Measurements from ENCODE around the gene TBC1D22A.

TBC1D22A gene

DNA sequence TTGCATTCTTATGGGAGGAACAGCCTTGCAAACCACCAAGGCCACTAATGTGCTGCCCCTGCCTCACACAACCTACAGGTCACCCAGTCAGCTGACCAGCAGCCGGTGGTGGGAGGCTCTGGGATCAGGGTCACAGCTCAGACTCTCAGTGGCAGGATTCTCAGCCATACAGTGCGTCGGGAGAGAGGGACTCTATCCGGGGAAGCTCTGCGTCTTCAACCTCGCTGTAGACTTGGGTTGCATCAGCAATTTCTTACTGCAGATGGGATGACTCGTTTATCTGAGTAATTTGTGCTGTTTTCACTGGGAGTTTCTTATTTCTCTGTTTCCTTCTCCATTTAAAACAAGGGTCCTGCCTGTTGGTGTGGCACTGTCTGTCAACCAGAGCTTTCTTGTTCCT is 257.7 kb downstream of the TBC1D22A start:
- no peak for DNase-seq

- no peak for DNase-seq
Measured at GRCh38 chr22:47021371-47022074, 259.1 kb downstream of the TBC1D22A start.

GRCh38 chr22:47022075-47022473 is 259.6 kb downstream of the TBC1D22A start:
- no peak for DNase-seq

- DNase-seq: no peak
Measured at GRCh38 chr22:47022475-47022874, 260.0 kb downstream of the TBC1D22A start.

GRCh38 chr22:47023871-47024270 is 261.4 kb downstream of the TBC1D22A start:
- no peak for DNase-seq

GRCh38 chr22:47027766-47028165 is 265.3 kb downstream of the TBC1D22A start:
- no peak for DNase-seq

- DNase-seq: no peak
Measured at GRCh38 chr22:47029244-47030074, 267.0 kb downstream of the TBC1D22A start.

GRCh38 chr22:47030143-47030661 is 267.8 kb downstream of the TBC1D22A start:
- DNase-seq: no peak

DNA sequence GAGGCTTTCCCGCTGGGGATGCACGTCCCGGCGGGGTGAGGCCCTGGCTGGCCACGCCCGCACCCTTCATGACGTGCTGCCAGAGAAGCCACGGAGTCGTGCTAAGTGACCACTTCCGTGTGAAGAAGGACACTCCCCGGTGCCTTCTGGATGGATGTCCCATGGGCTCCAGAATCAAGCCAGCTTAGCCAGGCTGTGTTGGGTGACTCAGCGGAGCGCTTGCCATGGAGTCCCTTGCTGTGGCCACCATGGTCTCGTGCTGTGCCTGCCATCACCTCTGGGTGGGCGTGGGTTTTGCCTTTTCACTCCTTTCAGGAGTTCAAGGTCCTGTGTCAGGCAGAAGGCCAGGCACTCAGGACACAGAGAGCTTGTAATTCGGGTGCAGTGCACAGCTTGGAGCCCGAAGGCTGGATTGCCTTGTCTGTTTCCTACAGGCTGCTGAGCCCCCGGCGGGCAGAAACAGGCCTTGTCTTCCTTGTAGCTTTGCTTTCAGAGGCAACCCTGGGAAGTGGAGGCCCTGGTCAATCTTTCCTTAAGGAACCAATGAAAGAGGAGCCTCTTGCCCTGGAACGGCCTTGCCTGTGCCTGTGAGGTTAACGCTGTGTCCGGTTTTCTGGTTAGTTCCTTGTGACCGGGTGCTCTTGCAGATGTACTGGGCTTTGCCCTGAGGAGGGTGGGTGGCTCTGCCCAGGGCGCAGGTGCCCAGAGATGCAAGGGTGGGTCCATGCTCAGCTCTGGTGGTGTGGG is 268.6 kb downstream of the TBC1D22A start:
- DNase-seq: no peak

- no peak for DNase-seq
Measured at GRCh38 chr22:47031628-47031915, 269.1 kb downstream of the TBC1D22A start.

DNA sequence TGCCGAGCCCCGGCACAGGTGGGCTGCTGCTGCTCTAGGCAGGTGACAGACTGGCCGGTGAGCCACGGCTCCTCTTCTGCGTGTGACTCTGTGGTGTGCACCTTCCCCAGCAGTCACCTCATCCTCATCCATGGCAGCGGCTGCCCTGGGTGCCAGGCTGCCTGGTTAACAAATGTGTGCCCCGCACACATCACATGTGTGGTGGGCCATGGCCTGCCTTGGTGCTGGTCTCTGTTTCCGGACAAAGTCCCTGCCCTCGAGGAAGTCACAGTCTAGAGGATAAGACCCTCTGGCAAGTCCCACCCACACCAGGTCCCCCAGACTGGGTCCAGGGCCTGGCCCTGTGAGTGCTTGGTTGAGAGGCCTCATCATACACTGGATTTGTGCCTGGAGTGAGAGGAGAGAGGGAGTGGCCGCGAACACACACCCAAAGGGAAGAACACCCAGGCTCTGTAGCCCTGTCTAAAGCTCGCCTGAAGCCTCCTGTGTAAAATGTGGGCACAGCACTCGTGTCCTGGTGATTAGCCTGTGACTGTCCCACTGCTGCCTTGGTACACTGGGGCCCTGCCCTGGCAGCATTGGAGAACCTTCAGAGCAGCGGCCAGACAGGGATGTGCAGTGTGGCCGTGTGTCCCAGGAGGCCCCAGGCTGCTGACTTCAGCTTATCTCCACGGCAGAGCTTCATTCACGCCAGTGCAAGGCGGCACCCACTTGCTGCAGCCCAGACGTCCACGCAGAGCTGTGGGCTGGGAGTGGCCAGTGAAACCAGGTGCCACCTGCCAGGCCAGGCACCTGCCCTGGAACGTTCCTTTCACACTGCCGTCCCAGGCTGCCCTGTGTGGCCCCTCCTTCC is 269.9 kb downstream of the TBC1D22A start:
- DNase-seq: no peak

GRCh38 chr22:47032956-47033647 is 270.7 kb downstream of the TBC1D22A start:
- no peak for DNase-seq

GRCh38 chr22:47033648-47034000 is 271.2 kb downstream of the TBC1D22A start:
- DNase-seq: no peak

DNA sequence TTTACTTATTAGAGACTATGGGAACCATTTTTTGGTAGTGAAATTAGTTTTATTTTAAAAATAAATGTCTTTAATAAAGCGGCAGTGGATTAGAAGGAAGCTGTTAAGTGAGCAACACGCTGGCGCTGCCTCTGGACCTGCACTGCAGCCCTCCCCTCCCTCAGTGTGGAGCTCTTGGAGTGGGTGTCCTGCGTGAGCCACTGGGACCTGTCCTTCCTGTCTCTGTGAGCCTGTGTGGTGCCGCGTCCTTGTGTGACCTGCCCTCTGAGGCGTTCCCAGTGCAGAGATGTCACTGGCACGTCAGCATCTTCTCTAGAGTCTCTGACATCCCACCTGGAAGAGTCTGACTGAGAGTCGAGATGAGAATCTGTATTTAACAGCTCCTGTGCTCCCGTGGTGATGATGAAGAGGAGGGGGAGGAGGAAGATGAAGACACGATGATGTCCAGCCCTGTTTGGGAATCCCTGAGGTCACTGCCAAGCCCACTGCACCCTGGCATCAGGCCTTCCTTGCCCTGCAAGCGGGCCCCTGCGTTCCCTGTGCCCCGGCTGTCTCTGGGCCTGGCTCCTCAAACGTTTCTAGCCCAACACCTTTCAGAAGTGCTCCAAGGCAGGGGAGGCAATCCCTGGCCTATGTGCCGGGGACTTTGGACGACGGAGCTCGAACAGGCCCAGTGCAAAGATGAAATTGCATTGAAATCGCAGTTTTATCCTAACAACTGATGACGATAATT is 271.8 kb downstream of the TBC1D22A start:
- no peak for DNase-seq

GRCh38 chr22:47034905-47035419 is 272.5 kb downstream of the TBC1D22A start:
- DNase-seq: no peak

DNA sequence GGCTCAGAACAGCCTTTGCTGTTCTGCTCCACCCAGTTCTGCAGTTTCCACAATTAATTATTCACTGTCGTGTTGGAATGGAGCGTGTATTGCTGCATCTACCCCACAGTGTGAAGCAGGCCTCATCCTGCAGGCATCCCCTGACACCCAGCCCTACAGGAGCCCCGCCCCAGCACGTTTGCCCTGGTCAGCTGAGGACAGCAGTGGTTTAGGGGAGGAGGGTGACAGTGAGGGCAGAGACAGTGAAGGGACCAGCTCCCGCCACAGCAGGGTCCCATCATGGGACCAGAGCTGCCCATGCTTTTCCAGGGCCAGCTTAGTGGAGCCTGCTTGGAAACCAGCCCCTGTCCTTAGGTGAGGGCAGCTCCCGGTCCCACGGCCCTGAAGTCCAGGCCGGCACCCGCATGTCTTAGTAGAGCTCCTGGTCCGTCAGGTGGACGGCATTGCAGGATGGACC is 273.0 kb downstream of the TBC1D22A start:
- DNase-seq: no peak

- DNase-seq: no peak
Measured at GRCh38 chr22:47036352-47036751, 273.9 kb downstream of the TBC1D22A start.

GRCh38 chr22:47036936-47037485 is 274.6 kb downstream of the TBC1D22A start:
- DNase-seq: no peak

DNA sequence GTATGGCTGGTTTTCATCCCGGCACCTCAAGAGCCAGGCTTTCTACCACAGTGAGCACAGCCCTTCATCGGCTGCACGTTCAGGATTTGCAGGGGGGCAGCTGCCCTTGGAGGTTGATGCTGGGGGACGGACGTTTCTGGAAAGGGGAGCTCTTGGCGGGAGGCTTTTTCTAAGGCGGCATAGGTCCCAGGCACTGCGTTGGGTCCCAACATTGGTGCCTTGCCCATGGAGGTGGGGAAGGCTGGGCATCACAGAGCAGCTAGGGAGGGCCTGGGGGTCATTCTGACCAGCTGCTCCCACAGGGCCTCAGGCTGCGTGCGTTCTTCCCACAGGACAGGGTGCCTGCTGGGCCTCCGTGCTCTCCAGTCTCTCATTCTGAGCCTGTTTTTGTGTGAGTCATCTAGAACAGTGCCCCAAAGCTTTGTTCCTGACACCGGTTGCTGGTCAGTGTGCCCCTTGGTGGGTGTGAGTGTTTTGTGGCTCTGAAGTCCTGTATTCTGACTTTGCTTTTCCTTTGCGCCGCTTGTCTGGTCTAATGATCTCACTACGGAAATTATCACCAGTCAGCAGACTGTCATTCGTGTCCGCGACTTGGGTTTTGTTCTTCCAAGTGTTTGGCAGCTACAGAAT is 275.9 kb downstream of the TBC1D22A start:
- peak; percentile 65 for DNase-seq

DNA sequence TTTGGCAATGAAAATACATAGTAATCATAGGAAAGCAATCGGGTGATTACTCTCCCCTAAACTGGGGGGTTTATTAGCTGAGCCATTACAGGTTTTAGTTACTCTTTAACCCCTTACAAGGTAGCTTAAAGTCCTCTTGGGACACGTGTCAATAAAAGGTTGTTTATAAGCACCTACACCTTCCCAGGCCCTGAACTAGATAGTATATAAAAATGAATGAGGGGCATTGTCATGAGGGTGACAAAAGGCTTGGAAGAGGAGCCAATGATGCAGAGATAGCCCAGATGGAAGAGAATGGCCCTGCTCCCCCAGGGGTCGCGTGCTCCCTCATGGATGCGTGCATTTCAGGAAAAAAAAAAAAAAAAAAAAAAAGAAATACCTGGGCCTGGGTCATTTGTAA is 276.9 kb downstream of the TBC1D22A start:
- DNase-seq: no peak
